Activated T-cell treated with anti-CD3 and anti-CD28 coated beads, Interleukin-2, amount 50 U/mL, for 48 hours (primary cell): ENCODE results near the gene OR2B2.

Experiments
- DNase-seq, 2 experiments: peaks; one replicate each; pipeline ENCODE4 v3.0.0-alpha.2; 2020

The OR2B2 gene

DNA sequence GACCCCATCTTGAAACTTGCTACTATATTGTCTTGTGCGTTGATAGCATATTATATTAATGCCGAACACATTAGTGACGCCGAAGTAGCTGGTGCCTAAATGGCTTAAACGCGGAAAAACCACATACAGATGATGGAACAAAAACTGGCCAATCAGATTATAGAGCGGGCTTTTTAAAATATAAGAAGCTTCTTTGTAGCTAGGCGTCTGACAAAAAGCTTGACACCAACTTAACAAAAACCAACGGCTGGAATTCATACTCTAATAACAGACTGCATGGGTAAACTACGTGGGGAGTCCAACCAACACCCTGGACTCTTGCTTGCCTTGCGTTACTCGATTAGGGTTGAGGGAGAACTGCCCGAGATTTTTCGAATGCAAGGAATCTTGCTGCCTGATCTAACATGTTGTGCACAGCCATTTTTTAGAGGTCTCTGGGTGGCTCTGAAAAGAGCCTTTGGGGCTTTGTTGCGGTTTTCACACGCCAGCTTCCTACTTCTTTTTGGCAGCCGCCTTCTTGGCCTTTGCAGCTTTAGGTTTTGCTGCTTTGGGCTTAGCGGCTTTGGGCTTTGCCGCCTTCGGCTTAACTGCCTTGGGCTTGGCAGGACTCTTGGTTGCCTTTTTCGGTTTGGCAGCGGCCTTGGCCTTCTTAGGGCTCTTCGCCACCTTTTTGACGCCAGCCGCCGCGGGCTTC lies 45.7 kb downstream of the OR2B2 start:
- peak in 1 of 2 experiments; percentile 84 for DNase-seq

DNA sequence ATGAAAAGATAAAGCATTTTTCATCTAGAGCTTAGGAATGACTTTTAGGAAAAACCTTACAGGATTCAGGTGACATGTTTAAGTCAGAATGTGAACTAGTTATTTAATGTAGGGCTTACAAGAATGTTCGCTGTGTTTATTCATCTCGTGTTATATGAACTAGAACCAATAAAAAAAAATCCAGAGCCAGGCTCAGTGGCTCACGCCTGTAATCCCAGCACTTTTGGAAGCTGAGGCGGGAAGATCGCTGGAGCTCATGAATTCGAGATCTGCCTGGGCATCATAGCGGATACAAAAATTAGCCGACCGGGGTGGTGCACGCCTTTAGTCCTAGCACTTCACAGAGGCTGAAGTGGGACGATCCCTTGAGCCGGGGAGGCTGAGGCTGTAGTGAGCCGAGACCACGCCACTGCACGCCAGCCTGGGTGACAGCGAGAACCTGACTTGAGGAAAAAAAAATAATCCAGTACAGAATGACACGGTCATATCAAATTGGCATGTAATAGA lies 46.3 kb downstream of the OR2B2 start:
- peak; percentile 73 to 75 for DNase-seq

GRCh38 chr6:27864906-27865849 lies 47.0 kb downstream of the OR2B2 start:
- DNase-seq, result peak; percentile 84 to 86

GRCh38 chr6:27863962-27864905 lies 48.0 kb downstream of the OR2B2 start:
- peak; percentile 62 to 64 for DNase-seq

- DNase-seq, result no peak
These were observed 49.7 kb downstream of the OR2B2 start for GRCh38 chr6:27862396-27863066.

GRCh38 chr6:27861861-27862260 lies 50.3 kb downstream of the OR2B2 start:
- DNase-seq, result no peak

DNA sequence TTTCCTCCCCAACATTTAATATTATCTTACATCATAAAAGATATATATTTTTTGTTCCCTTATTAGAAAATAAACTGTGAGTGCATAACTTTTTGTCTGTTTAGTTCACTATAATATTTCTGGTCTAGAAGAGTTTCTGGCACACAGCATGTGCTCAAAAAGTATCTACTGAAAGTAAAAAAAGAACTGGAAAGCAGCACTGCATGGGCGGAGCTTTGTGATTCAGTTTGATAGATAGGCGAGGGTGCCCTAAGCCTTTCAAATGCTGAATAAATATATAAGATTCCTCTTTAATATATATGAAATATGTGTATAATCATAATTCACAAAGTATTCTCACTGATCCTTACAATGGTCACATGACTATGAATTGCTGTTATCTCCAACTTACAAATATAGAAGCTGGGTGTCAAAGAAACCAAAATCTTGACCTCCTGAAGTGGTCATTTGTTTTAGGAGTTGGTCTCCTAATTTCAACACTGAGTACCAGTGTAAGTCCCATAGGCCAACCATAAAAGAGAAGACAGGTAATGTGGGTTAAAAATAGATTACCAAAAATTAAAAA lies 50.8 kb downstream of the OR2B2 start:
- no peak for DNase-seq
